D721Med (cell line): ENCODE results near the gene PARK7.

Experiments used
- DNase-seq: peaks from one replicate; pipeline ENCODE4 v3.0.0; 2011; ENCODE audit warnings: low spot score; ENCODE audit not compliant: insufficient read length
- FAIRE-seq: peaks from 2 replicates; lab custom pipeline; 2011; peaks lifted over from hg19 to GRCh38; lab: Jason Lieb, UNC
- CTCF ChIP-seq: IDR thresholded peaks from 2 replicates; pipeline ENCODE4 v1.5.1; 2012; ENCODE audit warnings: mild to moderate bottlenecking, control low read depth; ENCODE audit not compliant: insufficient read depth; ENCODE audit errors: missing control alignments

The PARK7 gene

DNA sequence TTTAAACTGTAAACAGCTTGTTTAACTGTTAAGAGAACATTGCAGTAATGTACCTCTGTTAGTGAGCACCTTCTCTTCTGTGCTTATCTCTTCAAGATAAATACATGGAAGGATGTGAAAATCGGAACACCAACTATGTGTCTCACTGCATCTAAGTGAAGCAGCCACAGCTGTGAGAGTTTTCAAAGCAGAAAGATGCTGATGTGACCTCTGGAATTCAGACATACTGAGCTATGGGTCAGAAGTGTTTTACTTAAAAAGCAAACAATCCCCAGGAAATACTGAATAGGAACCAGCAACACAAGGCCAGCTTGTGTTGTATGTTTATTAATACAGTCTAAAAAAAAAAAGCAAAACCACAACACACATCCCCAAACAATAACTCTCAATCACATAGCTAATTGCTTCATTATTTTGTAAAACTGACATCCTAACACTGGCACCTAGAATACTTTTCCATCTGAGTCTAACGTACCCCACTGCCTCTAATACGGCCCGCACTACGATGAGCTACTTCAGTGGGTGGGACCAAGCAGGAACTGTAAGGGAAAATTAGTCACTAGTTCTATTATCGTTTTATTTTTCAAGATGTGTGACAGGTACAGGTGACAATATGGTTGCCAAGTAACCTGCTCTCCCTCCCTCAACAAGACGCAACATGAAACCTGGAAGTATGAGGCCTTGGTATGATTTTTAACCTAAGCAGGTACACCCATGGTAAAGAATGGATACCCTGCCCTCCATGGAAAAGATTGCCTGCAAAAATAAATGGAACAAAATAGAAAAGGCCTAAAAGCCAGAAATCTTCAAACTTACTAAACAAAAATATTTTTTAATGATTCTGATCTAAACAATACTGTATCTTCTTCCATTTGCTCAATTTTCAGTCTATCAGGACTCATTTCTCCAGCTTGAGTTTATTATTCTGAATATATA lies 50.7 kb downstream of the PARK7 start:
- FAIRE-seq, result no peak

DNA sequence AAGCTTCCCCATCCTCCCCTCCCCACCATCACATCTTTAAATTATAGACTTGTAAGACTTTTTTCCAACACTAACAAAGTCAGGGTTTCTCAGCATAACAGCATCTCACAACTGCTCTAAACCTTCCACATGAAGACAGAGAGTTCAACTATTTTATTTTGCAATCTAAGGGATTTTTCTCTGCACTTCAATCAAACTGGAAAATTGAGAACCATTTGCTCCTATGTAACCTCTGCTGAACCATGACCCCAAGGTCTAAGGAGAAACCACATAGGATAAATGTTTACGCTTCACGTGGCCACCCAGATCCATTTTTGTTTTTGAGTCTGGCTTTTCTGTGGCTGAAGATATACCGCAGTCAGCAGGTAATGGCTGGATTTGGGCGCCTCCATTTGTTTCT lies 51.4 kb downstream of the PARK7 start:
- no peak for TF ChIP-seq CTCF
- DNase-seq, result no peak
- FAIRE-seq, result no peak

More for the DNA sequence above, 50.7 kb downstream of the PARK7 start:
- no peak for DNase-seq
- no peak for TF ChIP-seq CTCF

DNA sequence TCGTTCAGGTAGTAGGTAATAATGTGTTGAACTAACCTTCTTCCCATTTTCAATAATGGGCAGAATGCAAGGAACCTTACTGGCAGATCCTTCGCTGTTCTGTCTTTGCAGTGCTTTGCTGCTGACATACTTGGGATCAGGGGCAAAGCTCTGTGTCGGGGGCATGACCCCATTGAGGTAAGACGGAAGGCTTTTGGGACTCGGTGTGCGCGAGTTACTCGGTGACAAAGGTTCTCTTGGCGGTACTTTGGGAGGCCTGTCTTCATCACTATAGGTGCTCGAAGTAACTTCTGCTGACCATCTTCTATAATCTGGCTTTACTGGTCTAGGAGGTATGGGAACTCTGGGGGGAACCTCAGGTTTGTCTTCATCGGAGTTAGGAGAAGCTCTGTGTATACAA lies 51.9 kb downstream of the PARK7 start:
- no peak for TF ChIP-seq CTCF
- FAIRE-seq (no peak), DNase-seq (no peak)

- TF ChIP-seq CTCF, result no peak
- FAIRE-seq (no peak), DNase-seq (no peak)
Observed at GRCh38 chr1:8013800-8014199, 52.3 kb downstream of the PARK7 start.

DNA sequence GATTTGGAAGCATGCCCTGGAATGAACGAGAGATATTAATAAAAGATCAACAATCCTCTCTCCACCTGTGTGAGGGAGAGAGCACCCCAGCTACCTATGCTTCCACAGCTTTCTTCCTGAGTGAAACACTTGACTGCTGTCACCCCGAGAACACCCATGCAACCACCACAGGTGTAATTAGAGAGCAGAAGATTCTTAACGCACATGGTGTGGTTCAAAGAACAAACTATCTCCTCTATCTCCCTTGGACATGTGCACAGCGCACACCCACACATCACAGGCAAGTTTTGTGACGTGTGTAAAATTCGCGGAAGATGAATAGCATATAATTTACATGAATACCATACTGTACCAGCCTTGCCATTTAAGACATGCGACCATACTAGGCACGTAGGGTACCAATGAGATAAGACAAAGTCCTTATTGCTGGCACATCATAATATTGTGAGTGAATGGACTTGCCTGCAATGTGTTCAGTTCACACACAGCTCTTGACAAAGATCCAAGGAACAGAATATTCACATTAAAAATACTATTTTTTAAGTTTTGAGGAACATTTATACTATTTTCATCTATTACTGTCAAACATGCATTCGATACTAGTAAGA lies 53.0 kb downstream of the PARK7 start:
- no peak for DNase-seq
- no peak for FAIRE-seq
- no peak for TF ChIP-seq CTCF

DNA sequence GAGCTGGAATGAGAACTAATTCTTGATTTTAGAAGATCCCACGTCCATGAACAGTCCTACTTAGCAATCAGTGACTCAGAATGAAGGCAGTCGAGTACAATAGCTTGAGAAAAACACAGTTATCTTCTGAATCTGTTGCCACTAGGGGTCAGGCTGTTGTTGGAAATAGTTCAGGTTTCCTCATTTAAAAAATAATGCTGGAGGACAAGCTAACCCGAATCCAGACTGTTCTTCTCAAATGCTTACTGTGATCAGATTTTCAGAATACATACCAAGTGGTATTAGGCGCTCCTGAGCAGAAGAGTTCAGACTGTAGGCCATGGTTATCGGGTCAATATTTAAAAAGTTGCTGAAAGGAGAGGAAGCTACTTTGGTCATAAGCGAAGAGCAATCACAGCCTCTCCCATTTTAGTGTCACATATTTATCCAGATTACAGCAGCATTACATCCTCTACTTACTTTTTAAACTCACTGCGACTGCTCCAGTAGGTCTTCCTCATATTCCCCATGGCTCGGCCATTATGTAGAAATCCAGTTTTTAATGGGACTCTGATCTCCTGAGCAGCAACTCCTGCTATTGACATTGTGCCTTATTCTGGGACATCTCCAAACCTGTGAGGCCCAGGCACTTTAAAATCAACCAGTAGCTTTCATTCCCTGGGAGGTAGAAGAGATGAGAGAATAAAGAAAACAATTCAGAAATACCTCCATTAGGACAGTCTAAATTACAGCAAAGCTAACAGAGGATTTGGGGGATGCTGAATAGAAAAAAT lies 53.7 kb downstream of the PARK7 start:
- TF ChIP-seq CTCF, result peak; percentile 71
- FAIRE-seq (no peak), DNase-seq (no peak)

GRCh38 chr1:8015809-8016165 lies 54.3 kb downstream of the PARK7 start:
- FAIRE-seq, result no peak
- DNase-seq, result no peak
- no peak for TF ChIP-seq CTCF
